ENCODE measurements around the gene CDIPT.
"Not testable (repeated sequence)": the region's sequence is repeated elsewhere in the genome, so short reads cannot be mapped to it uniquely, and the experiment has no call there.

Gene CDIPT

GRCh38 chr16:29862884-29863668, at the start of gene CDIPT:
CDIPT (minus strand) TSS chr16:29863226; CDS start chr16:29862857, 369 bp downstream.
- peak; percentile 39 for DNase-seq

GRCh38 chr16:29912087-29912486, 49.1 kb upstream of the CDIPT start:
- no peak for DNase-seq

GRCh38 chr16:29911676-29912010, 48.6 kb upstream of the CDIPT start:
- DNase-seq, result no peak

- DNase-seq, result no peak
Measured at GRCh38 chr16:29910819-29911675, 48.0 kb upstream of the CDIPT start.

- not testable (repeated sequence) for DNase-seq
Measured at GRCh38 chr16:29909851-29910250, 46.8 kb upstream of the CDIPT start.

- no peak for DNase-seq
Measured at GRCh38 chr16:29909391-29909790, 46.4 kb upstream of the CDIPT start.

GRCh38 chr16:29908719-29909220, 45.7 kb upstream of the CDIPT start:
- DNase-seq, result no peak

GRCh38 chr16:29907973-29908372, 44.9 kb upstream of the CDIPT start:
- DNase-seq, result no peak

- no peak for DNase-seq
Measured at GRCh38 chr16:29906520-29907244, 43.7 kb upstream of the CDIPT start.

GRCh38 chr16:29905668-29906067, 42.6 kb upstream of the CDIPT start:
- no peak for DNase-seq

GRCh38 chr16:29904947-29905346, 41.9 kb upstream of the CDIPT start:
- no peak for DNase-seq

GRCh38 chr16:29903590-29903989, 40.6 kb upstream of the CDIPT start:
- DNase-seq, result no peak

- no peak for DNase-seq
Measured at GRCh38 chr16:29901607-29901945, 38.5 kb upstream of the CDIPT start.

- DNase-seq, result no peak
Measured at GRCh38 chr16:29900888-29901606, 38.0 kb upstream of the CDIPT start.

- no peak for DNase-seq
Measured at GRCh38 chr16:29900102-29900887, 37.3 kb upstream of the CDIPT start, which contains the start of gene ASPHD1. ASPHD1 (plus strand) TSS chr16:29900488; CDS start chr16:29900972, 484 bp downstream.

GRCh38 chr16:29899516-29900101, 36.6 kb upstream of the CDIPT start, which contains the start of gene SEZ6L2:
SEZ6L2 (minus strand) TSS chr16:29899550; CDS start chr16:29899019, 531 bp downstream.
- DNase-seq, result peak; percentile 66

GRCh38 chr16:29898804-29899515, 35.9 kb upstream of the CDIPT start:
- no peak for DNase-seq

GRCh38 chr16:29898135-29898803, 35.2 kb upstream of the CDIPT start:
- DNase-seq, result no peak

GRCh38 chr16:29897333-29897732, 34.3 kb upstream of the CDIPT start:
- no peak for DNase-seq

- no peak for DNase-seq
Measured at GRCh38 chr16:29896841-29897240, 33.8 kb upstream of the CDIPT start.
